GM15510 (cell line): ENCODE data around the gene TBC1D22A.

Experiments
- POLR2A ChIP-seq: IDR thresholded peaks from 3 replicates; pipeline ENCODE4 v1.6.1; 2011; ENCODE audit warnings: borderline replicate concordance; ENCODE audit not compliant: insufficient read length; ENCODE audit errors: extremely low read depth

The TBC1D22A gene

DNA sequence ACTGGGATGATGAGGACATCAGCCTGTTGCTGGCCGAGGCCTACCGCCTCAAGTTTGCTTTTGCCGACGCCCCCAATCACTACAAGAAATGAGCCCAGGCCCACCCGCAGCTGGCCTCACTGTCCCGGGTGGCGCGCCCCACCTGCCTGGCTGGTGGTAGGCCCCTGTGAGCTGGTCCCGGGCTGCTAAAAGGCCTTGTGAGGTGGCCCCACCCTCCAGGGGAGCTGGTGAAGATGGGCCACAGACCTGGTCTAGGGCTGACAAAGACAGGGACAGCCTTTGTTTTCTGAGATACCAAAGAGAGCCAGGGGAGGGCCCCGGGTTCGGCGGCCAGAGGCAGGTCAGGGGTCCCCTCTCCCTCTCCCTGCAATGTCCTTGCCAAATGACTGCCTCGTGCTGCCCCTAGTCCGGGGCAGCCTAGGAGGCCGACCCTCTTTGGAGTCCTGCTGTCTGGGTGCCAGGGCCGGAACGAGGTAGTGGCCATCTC lies 411.1 kb downstream of the TBC1D22A start:
- TF ChIP-seq POLR2A = no peak

DNA sequence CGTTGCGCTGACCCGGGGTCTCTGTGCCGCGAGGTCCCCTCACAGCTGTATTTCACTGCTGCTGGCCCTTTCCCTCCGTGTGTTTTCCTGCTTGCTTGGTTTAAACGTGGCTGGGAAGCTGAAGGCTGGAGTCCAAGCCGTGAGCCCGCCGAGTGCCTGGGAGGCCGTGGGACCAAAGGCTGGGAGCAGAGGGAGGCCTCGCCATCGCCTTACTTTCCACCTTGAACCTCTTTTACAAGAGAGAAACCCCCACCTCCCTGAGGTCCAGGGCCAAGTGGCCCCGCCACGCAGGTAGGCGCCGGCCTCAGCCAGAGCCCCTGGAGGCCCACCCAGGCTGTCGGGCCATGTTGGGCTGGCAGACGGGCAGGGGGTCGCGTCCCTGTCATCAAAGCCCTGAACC lies 411.6 kb downstream of the TBC1D22A start:
- no peak for TF ChIP-seq POLR2A

DNA sequence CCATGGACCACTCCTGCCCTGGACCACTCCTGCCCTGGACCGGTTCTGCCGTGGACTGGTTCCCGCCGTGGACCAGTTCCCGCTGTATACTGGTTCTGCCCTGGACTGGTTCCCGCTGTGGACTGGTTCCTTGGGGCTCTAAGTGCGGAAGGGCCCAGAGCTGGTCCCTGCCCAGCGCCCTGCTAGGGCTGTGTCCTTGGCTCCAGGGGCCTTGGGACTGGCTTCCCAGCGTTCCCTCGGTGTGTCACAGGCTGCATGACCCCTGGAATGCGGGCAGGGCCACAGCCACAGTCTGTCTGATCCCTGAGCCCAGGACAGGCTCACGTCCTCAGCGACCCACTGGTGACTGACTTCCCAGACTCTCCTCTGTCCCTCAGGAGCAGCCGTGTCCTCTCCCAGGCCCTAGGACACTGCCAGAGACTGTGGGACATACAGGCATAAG lies 412.2 kb downstream of the TBC1D22A start:
- TF ChIP-seq POLR2A = no peak

DNA sequence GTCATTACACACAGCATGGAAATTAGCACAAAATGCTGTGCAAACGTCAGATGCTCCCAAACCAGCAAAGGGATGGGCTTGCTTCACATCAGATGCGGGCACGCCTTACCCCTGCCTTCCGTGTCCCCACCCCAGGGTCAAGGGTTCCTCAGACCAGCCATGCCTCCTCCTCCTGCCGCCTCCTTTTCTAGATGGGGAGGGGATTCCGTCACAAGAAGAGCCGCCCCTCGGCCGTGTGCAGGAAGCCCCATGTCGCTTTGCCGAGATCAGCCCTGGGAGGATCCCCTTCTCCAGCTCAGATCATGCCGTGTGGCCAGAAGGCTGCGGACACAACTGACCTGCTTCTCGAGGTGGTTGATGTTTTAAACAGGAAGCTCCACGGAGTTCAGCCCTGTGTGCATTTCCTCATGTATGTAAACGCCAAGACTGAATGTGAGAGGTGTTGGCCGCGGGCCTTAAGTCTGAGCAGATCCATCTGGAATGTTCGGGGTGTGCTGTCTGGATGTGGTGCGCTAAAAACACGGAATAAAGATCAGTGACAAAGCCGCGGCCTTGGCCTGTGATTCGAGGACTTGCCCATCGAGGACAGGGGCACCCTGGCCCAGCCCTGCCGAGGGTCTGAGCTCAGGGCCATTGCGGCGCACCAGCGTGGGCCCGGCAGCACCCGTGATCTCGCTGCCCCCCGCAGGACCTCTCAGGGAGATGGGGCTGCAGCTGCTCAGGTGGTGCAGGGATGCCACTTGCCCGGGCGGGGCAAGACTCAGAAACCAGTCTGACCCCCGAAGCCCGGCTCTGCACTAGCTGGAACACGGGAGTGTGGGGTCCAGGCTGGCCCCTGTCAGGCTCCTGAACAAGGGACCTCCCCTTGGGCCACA lies 412.9 kb downstream of the TBC1D22A start:
- TF ChIP-seq POLR2A = no peak

DNA sequence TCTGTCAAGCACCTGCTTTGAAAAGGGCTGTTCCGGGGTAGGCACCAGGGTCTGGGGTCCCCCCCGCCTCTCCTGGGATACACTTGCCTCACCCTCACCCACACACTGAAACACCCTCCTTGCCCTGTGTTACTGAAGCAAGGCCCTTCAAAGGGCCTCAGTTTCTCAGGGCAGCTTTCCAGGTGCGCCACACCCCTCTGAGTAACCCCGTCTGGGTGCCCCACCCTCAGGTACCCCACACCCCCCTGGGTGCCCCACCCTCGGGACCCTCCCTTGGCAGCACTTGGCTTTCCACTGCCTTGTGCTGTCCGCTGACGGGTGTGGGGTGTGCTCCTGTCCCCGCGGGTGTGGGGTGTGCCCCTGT lies 413.6 kb downstream of the TBC1D22A start:
- TF ChIP-seq POLR2A = no peak

DNA sequence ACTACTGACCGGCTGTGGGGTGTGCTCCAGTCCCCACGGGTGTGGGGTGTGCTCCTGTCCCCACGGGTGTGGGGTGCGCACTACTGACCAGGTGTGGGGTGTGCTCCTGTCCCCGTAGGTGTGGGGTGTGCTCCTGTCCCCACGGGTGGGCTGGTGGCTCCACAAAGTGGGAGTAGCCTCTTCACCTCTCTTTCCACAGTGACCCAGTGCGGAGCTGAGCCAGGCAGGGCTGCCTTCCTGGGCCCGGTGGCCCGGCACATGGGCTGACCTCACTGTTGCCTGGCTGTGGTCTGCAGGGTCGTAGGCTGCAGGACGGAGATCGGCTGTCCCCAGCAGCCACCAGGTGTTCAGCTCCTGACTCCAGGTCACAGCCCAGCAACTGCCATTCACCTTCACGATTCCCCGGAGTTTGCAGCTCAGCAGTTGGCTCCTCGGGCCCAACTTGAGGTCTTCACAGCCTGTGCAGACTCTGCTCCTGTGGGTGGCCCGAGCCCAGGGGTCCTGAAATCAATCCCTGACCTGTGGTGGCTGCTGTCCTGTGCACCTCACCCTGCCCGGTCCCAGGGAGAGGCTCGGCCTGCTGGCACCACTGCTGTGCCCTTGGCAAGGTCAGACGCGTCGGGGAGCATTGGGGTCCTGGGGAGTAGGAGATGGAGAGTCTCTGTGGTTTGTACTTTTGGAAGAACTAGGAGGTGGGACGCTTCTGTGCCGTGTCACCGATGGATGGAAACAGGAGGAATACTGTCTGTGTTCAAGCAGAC lies 414.3 kb downstream of the TBC1D22A start:
- no peak for TF ChIP-seq POLR2A

DNA sequence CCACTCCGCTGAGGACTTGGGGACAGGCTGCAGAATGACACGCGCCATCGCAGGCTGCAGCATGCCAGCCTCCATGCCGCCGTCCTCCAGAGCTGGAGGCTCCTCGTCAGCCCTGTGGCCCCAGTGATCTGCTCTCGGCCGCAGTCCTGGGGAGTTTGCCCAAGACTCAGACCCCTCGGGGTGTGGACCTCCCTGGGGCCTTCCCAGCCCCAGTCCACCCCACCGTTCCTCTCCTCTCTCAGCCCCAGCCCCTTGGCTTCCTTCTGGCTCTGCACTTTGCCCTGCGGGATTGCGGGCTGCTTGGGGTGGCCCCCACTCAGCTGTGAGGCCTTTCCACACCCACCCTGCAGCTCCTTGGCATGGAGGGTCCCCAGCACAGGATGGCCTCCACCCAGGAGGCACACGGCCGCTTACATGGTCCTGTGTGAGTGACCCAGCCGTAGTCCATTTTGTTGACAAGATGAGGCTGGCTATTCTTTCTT lies 414.9 kb downstream of the TBC1D22A start:
- no peak for TF ChIP-seq POLR2A

DNA sequence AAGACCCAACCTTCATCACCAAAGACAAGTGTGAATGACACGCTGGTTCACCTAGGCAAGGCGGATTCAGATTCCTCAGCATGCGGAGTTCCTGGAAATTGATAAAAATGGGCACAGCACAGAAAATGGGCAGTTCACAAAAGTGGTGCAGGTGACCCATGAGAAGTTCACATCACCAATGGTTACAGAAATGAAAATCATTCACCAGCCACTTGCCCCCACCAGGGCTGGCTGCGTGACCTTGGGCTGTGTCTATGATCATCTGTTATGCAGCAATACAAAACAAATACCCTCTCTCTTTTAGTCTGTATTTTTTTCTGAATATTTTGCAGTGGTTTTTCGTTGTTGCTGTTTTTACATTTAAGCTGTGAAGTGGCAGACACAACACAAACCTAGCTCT lies 415.9 kb downstream of the TBC1D22A start:
- no peak for TF ChIP-seq POLR2A

DNA sequence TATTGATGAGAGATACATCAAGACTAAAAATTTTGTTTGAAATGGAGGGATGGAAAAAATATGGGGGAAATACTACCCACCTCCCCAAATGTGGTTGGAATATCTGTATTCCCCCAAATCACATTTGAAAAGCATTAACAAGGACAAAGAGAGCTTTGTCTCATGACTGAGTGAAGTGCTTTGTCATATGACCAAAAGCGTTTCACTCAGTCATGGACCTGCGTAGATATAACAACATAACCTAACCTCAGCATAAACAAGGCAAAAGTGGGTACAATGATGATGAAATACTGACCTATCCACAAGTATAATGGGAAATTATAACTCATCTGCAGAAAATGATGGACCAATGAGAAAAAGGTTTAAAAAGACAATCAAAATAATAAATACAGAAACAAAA lies 418.3 kb downstream of the TBC1D22A start:
- no peak for TF ChIP-seq POLR2A

DNA sequence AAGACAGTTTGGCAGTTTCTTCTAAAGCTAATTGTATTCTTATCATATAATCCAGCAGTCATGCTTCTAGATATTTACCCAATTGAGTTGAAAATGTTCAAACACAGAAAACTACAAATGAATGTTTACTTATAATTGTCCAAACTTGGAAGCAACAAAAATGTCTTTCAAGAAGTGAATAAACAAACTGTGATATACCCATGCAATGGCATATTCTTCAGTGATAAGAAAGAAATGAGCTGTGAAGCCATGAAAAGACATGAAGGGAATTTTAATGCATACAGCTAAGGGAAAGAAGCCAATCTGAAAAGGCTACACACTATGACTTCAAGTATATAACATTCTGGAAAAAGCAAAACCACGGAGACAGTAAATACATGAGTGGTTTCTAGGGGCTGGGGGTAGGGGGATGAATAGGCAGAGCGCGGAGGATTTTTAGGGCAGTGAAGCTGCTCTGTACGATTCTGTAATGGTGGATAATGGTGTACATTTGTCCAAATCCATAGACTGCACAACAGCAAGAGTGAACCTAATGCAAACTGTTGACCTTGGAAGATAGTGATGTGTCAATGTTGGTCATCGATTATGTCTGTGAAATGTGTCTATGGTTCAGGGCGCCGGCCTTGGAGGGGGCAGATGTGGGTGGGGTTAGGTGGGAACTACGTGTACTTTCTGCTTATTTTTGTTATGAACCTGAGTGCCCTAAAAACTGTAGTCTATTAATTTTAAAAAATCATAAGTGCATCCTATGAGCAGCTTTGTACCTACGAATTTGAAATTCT lies 424.9 kb downstream of the TBC1D22A start:
- no peak for TF ChIP-seq POLR2A

DNA sequence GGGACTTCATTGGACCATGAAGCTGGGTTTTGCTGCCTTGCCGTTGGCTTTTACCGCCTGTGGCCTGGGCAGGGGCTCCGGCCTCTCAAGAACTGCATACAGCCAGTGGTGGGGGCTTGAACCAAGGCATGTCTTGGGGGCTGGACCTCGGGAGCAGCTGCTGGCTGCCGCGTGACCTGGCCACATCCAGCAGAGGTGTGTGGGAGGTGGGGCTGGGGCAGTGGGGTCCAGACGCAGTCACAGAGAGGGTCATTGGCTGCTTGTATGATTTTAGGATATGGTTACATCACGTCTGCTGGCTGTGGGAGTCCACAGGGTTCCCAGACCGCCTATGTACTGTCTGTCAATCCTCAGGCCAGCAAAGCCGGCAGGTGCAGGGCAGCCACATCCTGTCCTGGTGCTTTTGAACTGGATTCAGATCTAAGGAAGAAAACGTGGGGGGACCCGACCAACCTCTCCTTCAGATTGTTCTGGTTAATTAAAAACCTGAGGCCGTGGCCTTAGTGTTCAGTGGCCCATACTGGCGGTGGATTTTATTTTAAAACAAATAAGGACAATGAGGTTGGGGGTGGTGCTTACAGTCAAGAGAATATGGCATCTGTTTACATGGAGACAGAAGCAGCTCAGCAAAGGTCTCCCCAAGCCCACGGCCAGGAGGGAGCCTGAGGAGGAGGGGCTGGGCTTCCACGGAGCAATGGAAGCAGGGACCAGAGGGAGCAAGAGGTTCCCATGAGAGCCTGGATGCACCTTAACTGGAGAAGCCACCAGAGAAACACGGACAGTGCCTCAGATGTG lies 426.0 kb downstream of the TBC1D22A start:
- TF ChIP-seq POLR2A = no peak

DNA sequence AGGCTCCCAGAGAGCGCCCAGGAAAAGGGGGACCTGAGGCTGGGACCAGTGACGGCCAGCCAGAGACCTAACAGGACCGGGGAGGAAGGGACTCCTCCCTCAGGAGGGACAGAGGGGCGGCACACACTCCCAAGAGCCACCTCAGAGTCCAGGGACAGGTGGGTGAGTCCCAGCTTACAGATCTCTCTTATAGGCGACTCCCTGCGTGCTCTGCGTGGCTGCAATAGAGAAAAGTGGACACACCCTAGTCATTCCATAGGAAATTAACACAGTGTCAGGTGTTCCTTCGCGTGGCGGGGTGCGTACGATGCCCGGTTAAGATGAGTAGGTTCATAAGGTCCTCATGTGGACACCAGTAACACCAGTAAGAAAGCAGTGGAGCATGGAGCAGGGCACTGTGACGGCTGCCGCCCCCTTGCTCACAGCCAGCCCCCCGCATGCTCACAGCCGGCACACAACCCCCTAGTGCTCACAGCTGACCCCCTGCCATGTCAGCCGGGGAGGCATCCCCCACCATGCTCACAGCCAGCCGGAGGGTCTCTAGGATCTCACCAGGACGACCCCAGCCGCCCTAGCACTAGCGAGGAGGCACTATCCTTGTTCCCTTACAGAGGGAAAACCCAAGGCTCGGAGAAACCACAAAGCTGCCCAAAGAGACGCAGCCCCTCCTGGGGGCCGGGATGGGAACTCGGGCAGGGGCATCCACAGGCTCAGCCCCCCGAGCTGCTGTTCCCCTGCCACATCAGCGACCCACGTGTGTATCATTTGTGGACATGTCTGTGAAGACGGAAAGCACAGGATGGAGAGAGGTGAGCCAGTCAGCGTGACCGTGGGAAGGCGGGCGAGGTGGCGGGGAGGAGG lies 426.8 kb downstream of the TBC1D22A start:
- TF ChIP-seq POLR2A = no peak
